Endothelial cell of umbilical vein (primary cell): ENCODE results near the gene DUS2. TPM values are rescaled to one million over a fixed set of nuclear protein-coding genes. Genes with fewer than 3 reads are reported as not detected.

Experiments used
- BruUV-seq: library from RNA; stranded (reverse); fragments of 400-500 nt; replicated peaks from 2 replicates; lab custom pipeline; 2021; lab: Mats Ljungman, UMichigan
- CTCF ChIA-PET: fragments of 300-600, 350-600 bp; sonication (Branson Sonifier 250); formaldehyde crosslinking; loops from one replicate; lab custom pipeline; 2021; ENCODE audit warnings: antibody characterized with exemption, inconsistent platforms; lab: Charles Lee
- POLR2A ChIA-PET: fragments of 300-600, 350-600 bp; sonication (Branson Sonifier 250); formaldehyde crosslinking; loops from one replicate; lab custom pipeline; 2021; ENCODE audit warnings: antibody characterized with exemption, inconsistent platforms; lab: Charles Lee
- DNase-seq: peaks from one replicate; pipeline ENCODE4 v3.0.0-alpha.2; 2011; ENCODE audit warnings: low read depth, low spot score
- FAIRE-seq: peaks from 2 replicates; lab custom pipeline; 2011; peaks lifted over from hg19 to GRCh38; lab: Jason Lieb, UNC
- H2AFZ ChIP-seq: 2 replicates; pipeline ENCODE4 v1.6.0; 2012; ENCODE audit warnings: low read depth, low read length, control low read depth, inconsistent platforms
- H3K27ac ChIP-seq: 2 replicates; pipeline ENCODE4 v1.5.1; 2011; ENCODE audit warnings: low read depth, mild to moderate bottlenecking, control low read depth, low read length, moderate library complexity; ENCODE audit not compliant: insufficient read depth
- H3K27me3 ChIP-seq, 2 experiments: 2 replicates each; pipeline versions ENCODE4 v1.6.0 to v1.6.1; 2011; ENCODE audit warnings: low read length in 2 of 2, mixed read lengths in 1 of 2; ENCODE audit not compliant: control insufficient read depth in 2 of 2, insufficient read depth in 2 of 2
- H3K36me3 ChIP-seq, 2 experiments: 2 replicates in 1 of 2; 3 replicates in 1 of 2; pipeline ENCODE4 v1.5.1; 2011; ENCODE audit warnings: low read length in 2 of 2, mild to moderate bottlenecking in 1 of 2, moderate library complexity in 1 of 2; ENCODE audit not compliant: control insufficient read depth in 2 of 2, insufficient read depth in 2 of 2; ENCODE audit errors: extremely low read depth in 1 of 2
- H3K4me1 ChIP-seq: 3 replicates; pipeline ENCODE4 v1.5.1; 2011; ENCODE audit warnings: mild to moderate bottlenecking, low read length; ENCODE audit not compliant: control insufficient read depth, insufficient read depth; ENCODE audit errors: extremely low read depth
- H3K4me2 ChIP-seq: 2 replicates; pipeline ENCODE4 v1.6.1; 2011; ENCODE audit warnings: low read length, control low read depth, mixed read lengths; ENCODE audit not compliant: insufficient read depth
- H3K4me3 ChIP-seq, 3 experiments: fragments of 200-600 bp in 1 of 3; sonication (generic), shearing (Covaris generic) in 1 of 3; replicated peaks in 1 of 3; 2 replicates each; pipeline ENCODE4 v1.5.1; 2011 to 2016; ENCODE audit warnings: control low read depth in 3 of 3, low read length in 3 of 3, mild to moderate bottlenecking in 2 of 3, inconsistent platforms in 1 of 3, low read depth in 1 of 3, moderate library complexity in 1 of 3; ENCODE audit not compliant: insufficient read depth in 1 of 3
- H3K79me2 ChIP-seq: 2 replicates; pipeline ENCODE4 v1.6.0; 2012; ENCODE audit warnings: low read length, inconsistent platforms; ENCODE audit not compliant: control insufficient read depth, insufficient read depth
- H3K9ac ChIP-seq: replicated peaks from 2 replicates; pipeline ENCODE3; 2011; ENCODE audit warnings: low read length, control low read depth; ENCODE audit not compliant: insufficient read depth; ENCODE audit errors: extremely low read depth
- H3K9me1 ChIP-seq: replicated peaks from 3 replicates; pipeline ENCODE4 v1.6.0; 2011; ENCODE audit warnings: mild to moderate bottlenecking, low read length; ENCODE audit not compliant: control insufficient read depth, insufficient read depth; ENCODE audit errors: extremely low read depth
- H3K9me3 ChIP-seq: replicated peaks from 2 replicates; pipeline ENCODE4 v1.5.1; 2012; ENCODE audit warnings: low read length, inconsistent platforms; ENCODE audit not compliant: control insufficient read depth, insufficient read depth
- H4K20me1 ChIP-seq: replicated peaks from 2 replicates; pipeline ENCODE3; 2011; ENCODE audit warnings: mild to moderate bottlenecking, low read length; ENCODE audit not compliant: control insufficient read depth, insufficient read depth; ENCODE audit errors: extremely low read depth
- EZH2 ChIP-seq: IDR thresholded peaks from 2 replicates; pipeline ENCODE4 v1.6.1; 2012; ENCODE audit warnings: borderline replicate concordance, low read depth, mild to moderate bottlenecking, moderate library complexity, low read length, inconsistent platforms; ENCODE audit not compliant: severe bottlenecking
- FOS ChIP-seq: IDR thresholded peaks from 2 replicates; pipeline ENCODE4 v1.6.1; 2011; ENCODE audit warnings: mild to moderate bottlenecking, low read length, moderate library complexity, borderline replicate concordance; ENCODE audit not compliant: insufficient read depth
- GATA2 ChIP-seq: IDR thresholded peaks from 2 replicates; pipeline ENCODE4 v1.7.0; 2011; ENCODE audit warnings: low read depth, mild to moderate bottlenecking, moderate library complexity, mixed read lengths, low read length; ENCODE audit not compliant: insufficient read length, insufficient read depth
- JUN ChIP-seq: IDR thresholded peaks from 2 replicates; pipeline ENCODE4 v1.6.1; 2011; ENCODE audit warnings: borderline replicate concordance, low read depth; ENCODE audit not compliant: insufficient read length, insufficient read depth
- MYC ChIP-seq: IDR thresholded peaks from one replicate; pipeline ENCODE4 v1.6.1; 2011; ENCODE audit warnings: mild to moderate bottlenecking, low read depth, low read length
- POLR2A ChIP-seq: IDR thresholded peaks from 2 replicates; pipeline ENCODE4 v1.6.1; 2012; ENCODE audit warnings: low read depth, mild to moderate bottlenecking, control low read depth, low read length
- POLR2AphosphoS5 ChIP-seq: IDR thresholded peaks from 2 replicates; pipeline ENCODE4 v1.6.1; 2012; ENCODE audit warnings: low read depth, mild to moderate bottlenecking, control low read depth, low read length, moderate library complexity; ENCODE audit not compliant: insufficient read depth
- dilution Hi-C: fragments of 300-500 bp; cut with MboI; formaldehyde crosslinking; loops from one replicate; pipeline ENCODE4 v1.15.0; 2019; ENCODE audit warnings: low sequenced_read_pairs; ENCODE audit not compliant: extremely low pct_ligation_motif_present
- intact Hi-C: fragments of 100-400 bp; cut with micrococcal nuclease; formaldehyde crosslinking; loops from one replicate; pipeline ENCODE4 v1.10.0; 2022
- polyA plus RNA-seq, 4 experiments: library from polyadenylated mRNA; depleted of rRNA in 3 of 4; stranded (reverse) in 3 of 4; unstranded in 1 of 4; fragments of >200 nt; gene quantifications; 2 replicates each; pipeline versions ENCODE4 v1.2.1 to v1.2.3, GENCODE V29; 2011 to 2012; ENCODE audit warnings: missing spikeins in 1 of 4
- total RNA-seq: library from RNA; stranded (reverse); gene quantifications from 2 replicates; pipeline ENCODE4 v1.2.3, GENCODE V29; 2021
- TF ChIP-seq, protein P1 (sequence below), 2 donors: IDR thresholded peaks; 1 replicate in 1 of 2; 2 replicates in 1 of 2; pipeline ENCODE4 v1.5.1; 2011; ENCODE audit warnings: low read length in 2 of 2, mild to moderate bottlenecking in 2 of 2, moderate library complexity in 2 of 2, control low read depth in 1 of 2, inconsistent platforms in 1 of 2, low read depth in 1 of 2; ENCODE audit not compliant: insufficient read depth in 1 of 2; ENCODE audit errors: extremely low read depth in 1 of 2
- TF ChIP-seq, protein P2 (sequence below): IDR thresholded peaks from 2 replicates; pipeline ENCODE4 v1.6.1; 2011; ENCODE audit not compliant: insufficient read depth, insufficient read length

DUS2 gene
- total and polyA plus RNA-seq, 2 donors (not counting 3 experiments of a cell fraction or from before 2014, with no cell fraction given): 16.4 to 21.7 TPM

DNA sequence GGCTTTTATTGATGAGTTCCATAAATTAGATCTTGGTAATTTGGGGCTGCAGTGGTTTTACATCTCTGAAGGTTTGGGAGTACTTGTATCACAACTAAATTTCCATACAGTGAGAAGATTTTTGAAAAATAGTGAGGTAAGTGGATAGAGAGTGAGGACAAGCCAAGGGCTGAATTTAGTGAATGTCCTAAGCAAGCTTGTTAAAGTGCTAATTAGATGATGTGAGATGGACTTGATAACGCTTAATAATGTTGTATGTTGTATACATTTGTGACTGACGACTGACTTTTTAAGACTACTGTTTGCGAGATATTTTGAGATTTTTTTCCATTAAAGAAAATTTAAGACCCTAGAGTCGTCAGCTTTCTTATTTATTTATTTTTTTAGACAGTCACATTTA, 66.0 kb downstream of the DUS2 start:
- DNase-seq: no peak
- POLR2A ChIA-PET: no interaction called here
- intact Hi-C loops (loop anchor here (5.0 to 10.0 kb wide), 2 partner anchors 38 to 236 kb away; no protein-coding TSS in a partner anchor), dilution Hi-C loops (no loop called here)
- peaks cover 2% of the 10 kb centered on the region for H4K20me1 ChIP-seq
- no peaks in the 10 kb centered on the region for H3K9me3 ChIP-seq
- no peak overlapping the region for H3K4me2 ChIP-seq
- no peaks in the 10 kb centered on the region for H3K27me3 ChIP-seq
- peaks cover 23% of the 10 kb centered on the region for H3K4me1 ChIP-seq
- no peak overlapping the region for H2AFZ ChIP-seq
- no peak overlapping the region for H3K9ac ChIP-seq
- H3K36me3 ChIP-seq: no peaks in the 10 kb centered on the region
- no TSS peak for BruUV-seq
- H3K9me1 ChIP-seq: no peaks in the 10 kb centered on the region
- CTCF ChIA-PET: interaction anchor here (1.2 kb wide), 1 partner anchor 141 kb away, joined by 3 read pairs; no protein-coding TSS in a partner anchor
- no peak for FAIRE-seq
- TF ChIP-seq JUN (no peak), FOS (no peak), POLR2A (no peak), POLR2AphosphoS5 (no peak), EZH2 (no peak)
- TF ChIP-seq, protein P1, sequence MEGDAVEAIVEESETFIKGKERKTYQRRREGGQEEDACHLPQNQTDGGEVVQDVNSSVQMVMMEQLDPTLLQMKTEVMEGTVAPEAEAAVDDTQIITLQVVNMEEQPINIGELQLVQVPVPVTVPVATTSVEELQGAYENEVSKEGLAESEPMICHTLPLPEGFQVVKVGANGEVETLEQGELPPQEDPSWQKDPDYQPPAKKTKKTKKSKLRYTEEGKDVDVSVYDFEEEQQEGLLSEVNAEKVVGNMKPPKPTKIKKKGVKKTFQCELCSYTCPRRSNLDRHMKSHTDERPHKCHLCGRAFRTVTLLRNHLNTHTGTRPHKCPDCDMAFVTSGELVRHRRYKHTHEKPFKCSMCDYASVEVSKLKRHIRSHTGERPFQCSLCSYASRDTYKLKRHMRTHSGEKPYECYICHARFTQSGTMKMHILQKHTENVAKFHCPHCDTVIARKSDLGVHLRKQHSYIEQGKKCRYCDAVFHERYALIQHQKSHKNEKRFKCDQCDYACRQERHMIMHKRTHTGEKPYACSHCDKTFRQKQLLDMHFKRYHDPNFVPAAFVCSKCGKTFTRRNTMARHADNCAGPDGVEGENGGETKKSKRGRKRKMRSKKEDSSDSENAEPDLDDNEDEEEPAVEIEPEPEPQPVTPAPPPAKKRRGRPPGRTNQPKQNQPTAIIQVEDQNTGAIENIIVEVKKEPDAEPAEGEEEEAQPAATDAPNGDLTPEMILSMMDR (IDR thresholded peaks at IDR 0.05; ENCODE audit: extremely low read depth in 1 of 2, insufficient read depth in 1 of 2, low read depth in 1 of 2, low read length in 2 of 2): no peak
- H3K27ac ChIP-seq: no peak overlapping the region
- peaks cover 78% of the 10 kb centered on the region for H3K79me2 ChIP-seq
- no peak overlapping the region for H3K4me3 ChIP-seq

DNA sequence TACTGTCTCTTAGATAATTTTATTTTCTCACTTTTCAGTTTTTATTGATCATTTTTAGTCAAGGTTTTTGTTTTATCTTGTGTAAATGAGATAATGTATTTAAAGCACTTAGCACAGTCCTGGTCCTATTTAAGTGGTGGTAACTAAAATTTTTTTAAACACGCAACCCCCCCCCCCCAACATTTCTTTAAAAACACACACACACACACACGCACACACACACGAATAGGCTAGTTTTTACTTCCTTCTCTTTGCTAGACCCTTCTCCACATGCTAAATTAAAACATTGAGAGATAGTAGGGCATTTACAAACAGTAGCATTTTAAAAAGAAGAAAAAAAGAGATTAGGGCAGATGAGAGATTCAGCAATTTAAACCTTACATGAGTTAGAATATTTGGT, 67.0 kb downstream of the DUS2 start:
- Histone ChIP-seq H3K9ac (no peak overlapping the region), H3K9me1 (no peaks in the 10 kb centered on the region), H3K4me1 (peaks cover 14% of the 10 kb centered on the region), H3K27me3 (no peaks in the 10 kb centered on the region), H3K4me3 (no peak overlapping the region), H3K36me3 (no peaks in the 10 kb centered on the region), H2AFZ (no peak overlapping the region), H3K27ac (no peak overlapping the region), H3K79me2 (peaks cover 87% of the 10 kb centered on the region), H3K9me3 (no peaks in the 10 kb centered on the region), H3K4me2 (no peak overlapping the region), H4K20me1 (peaks cover 2% of the 10 kb centered on the region)
- FAIRE-seq (peak; percentile 46), DNase-seq (no peak)
- BruUV-seq: no TSS peak
- intact Hi-C loops (no loop called here), dilution Hi-C loops (no loop called here)
- ChIA-PET POLR2A (no interaction called here), CTCF (no interaction called here)
- TF ChIP-seq MYC: no peak
- TF ChIP-seq POLR2A: no peak
- TF ChIP-seq GATA2: no peak
- TF ChIP-seq FOS: no peak
- TF ChIP-seq EZH2: no peak
- TF ChIP-seq, protein P1 (IDR thresholded peaks at IDR 0.05; ENCODE audit: extremely low read depth in 1 of 2, insufficient read depth in 1 of 2, low read depth in 1 of 2, low read length in 2 of 2): no peak
- TF ChIP-seq, protein P2, sequence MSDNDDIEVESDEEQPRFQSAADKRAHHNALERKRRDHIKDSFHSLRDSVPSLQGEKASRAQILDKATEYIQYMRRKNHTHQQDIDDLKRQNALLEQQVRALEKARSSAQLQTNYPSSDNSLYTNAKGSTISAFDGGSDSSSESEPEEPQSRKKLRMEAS: no peak
- TF ChIP-seq JUN: no peak
- no peak for TF ChIP-seq POLR2AphosphoS5
